ENCODE measurements around the gene TARDBP. TPM values are rescaled to one million over a fixed set of nuclear protein-coding genes. Genes with fewer than 3 reads are reported as not detected.
"Not testable (repeated sequence)": the region's sequence is repeated elsewhere in the genome, so short reads cannot be mapped to it uniquely, and the experiment has no call there.

The TARDBP gene
- total RNA-seq, 2 experiments from 2014 or later, result 180 to 190 TPM

GRCh38 chr1:11062965-11063401 is 50.5 kb downstream of the TARDBP start:
- H3K27me3 Mint-ChIP-seq, result no peaks in the 10 kb centered on the region
- H3K27ac Mint-ChIP-seq, result peak overlapping the region; percentile 64
- POLR2A ChIA-PET, result interaction anchor here (0.8 kb wide), 1 partner anchor 36 kb away, joined by 3 read pairs; the partner anchor contains the start of gene EXOSC10
- DNase-seq (peak; percentile 58), ATAC-seq (no peak)
- H3K4me1 Mint-ChIP-seq, result peaks cover 36% of the 10 kb centered on the region
- intact Hi-C loops (cut with DNase I, micrococcal nuclease), result loop anchor here in 1 of 2 experiments (5.0 kb wide), 2 partner anchors 674 to 844 kb away; partner anchors contain the start of gene AGTRAP
- H3K36me3 Mint-ChIP-seq (ENCODE audit: low read depth), result peaks cover 47% of the 10 kb centered on the region
- CTCF ChIA-PET, result interaction anchor here (0.8 to 5.3 kb wide), 3 partner anchors 19 to 36 kb away, joined by 3 to 40 read pairs (median 3); no protein-coding TSS in a partner anchor
- H3K9me3 Mint-ChIP-seq (ENCODE audit: low read depth), result no peaks in the 10 kb centered on the region
- H3K4me3 Mint-ChIP-seq, result peak overlapping the region; percentile 27

DNA sequence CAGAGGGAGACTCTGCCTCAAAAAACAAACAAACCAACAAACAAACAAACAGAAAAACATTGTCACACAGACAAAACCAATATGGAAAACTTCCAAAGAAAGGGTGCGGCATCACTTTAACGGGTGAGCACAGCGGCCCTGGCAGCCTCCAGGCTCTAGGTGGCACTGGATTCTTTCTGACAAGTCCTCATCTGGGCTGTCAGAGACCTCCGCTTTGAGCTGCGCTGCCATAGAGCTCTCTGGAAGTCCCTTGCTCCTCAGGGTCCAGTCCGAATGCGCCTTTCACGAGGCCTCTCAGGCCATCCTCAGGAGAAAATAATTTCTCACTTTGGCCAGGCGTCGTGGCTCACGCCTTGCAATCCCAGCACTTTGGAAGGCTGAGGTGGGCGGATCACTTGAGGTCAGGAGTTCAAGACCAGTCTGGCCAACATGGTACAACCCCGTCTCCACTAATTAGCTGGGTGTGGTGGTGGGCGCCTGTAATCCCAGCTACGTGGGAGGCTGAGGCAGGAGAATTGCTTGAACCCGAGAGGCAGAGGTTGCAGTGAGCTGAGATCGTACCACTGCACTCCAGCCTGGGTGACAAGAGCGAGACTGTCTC is 51.6 kb downstream of the TARDBP start:
- intact Hi-C loops (cut with DNase I, micrococcal nuclease), result loop anchor here in 1 of 2 experiments (5.0 kb wide), 2 partner anchors 673 to 843 kb away; partner anchors contain the start of gene AGTRAP
- H3K9me3 Mint-ChIP-seq (ENCODE audit: low read depth); H3K27me3 Mint-ChIP-seq; H3K27ac Mint-ChIP-seq; H3K4me3 Mint-ChIP-seq; ATAC-seq: not testable (repeated sequence)
- ChIA-PET CTCF (interaction anchor here (1.1 to 5.3 kb wide), 2 partner anchors 27 to 35 kb away, joined by 3 to 40 read pairs; no protein-coding TSS in a partner anchor), POLR2A (interaction anchor here (0.8 kb wide), 1 partner anchor 35 kb away, joined by 3 read pairs; the partner anchor contains the start of gene EXOSC10)
- Mint-ChIP-seq H3K36me3 (ENCODE audit: low read depth) (peaks cover 47% of the 10 kb centered on the region), H3K4me1 (peaks cover 25% of the 10 kb centered on the region)
- peak; percentile 40 for DNase-seq

DNA sequence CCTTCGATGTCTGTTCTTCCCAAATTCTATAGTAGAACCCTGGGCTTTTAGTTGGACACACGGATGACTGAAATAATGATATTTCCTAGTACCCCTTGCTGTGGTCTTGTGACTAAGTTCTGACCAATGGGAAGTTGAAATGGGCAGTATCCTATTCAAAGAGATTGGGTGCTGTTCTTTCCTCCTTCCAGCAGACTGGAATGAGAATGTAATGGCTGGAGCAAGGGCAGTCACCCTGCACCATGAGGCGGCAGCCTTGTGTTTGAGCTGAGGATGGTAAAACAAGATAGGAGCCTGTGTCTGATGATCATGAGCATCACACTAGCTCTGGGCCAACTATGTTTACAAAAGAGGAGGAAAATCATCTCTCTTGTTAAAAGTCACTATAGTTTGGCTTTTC is 52.5 kb downstream of the TARDBP start:
- H3K4me3 Mint-ChIP-seq, result no peak overlapping the region
- intact Hi-C loops (cut with DNase I, micrococcal nuclease), result loop anchor here in 1 of 2 experiments (5.0 kb wide), 2 partner anchors 672 to 842 kb away; partner anchors contain the start of gene AGTRAP

GRCh38 chr1:11065796-11066195 is 53.3 kb downstream of the TARDBP start:
- CTCF ChIA-PET, result interaction anchor here (2.8 kb wide), 1 partner anchor 29 kb away, joined by 11 read pairs; no protein-coding TSS in a partner anchor
- Mint-ChIP-seq H3K27ac (no peak overlapping the region), H3K9me3 (ENCODE audit: low read depth) (no peaks in the 10 kb centered on the region), H3K4me1 (peaks cover 28% of the 10 kb centered on the region), H3K27me3 (no peaks in the 10 kb centered on the region), H3K36me3 (ENCODE audit: low read depth) (peaks cover 58% of the 10 kb centered on the region), H3K4me3 (no peak overlapping the region)
- POLR2A ChIA-PET, result no interaction called here
- ATAC-seq (no peak), DNase-seq (no peak)
- intact Hi-C loops (cut with DNase I, micrococcal nuclease), result no loop called here

More for the DNA sequence above, 52.5 kb downstream of the TARDBP start:
- ATAC-seq (no peak), DNase-seq (no peak)
- no peak overlapping the region for H3K27ac Mint-ChIP-seq
- no peaks in the 10 kb centered on the region for H3K27me3 Mint-ChIP-seq
- ChIA-PET POLR2A (no interaction called here), CTCF (no interaction called here)
- H3K9me3 Mint-ChIP-seq (ENCODE audit: low read depth), result no peaks in the 10 kb centered on the region
- peaks cover 30% of the 10 kb centered on the region for H3K4me1 Mint-ChIP-seq
- peaks cover 53% of the 10 kb centered on the region for H3K36me3 Mint-ChIP-seq (ENCODE audit: low read depth)

GRCh38 chr1:11067716-11068599 is 55.5 kb downstream of the TARDBP start:
- Mint-ChIP-seq H3K4me1 (peaks cover 11% of the 10 kb centered on the region), H3K27ac (peak overlapping the region; percentile 26), H3K36me3 (ENCODE audit: low read depth) (peaks cover 71% of the 10 kb centered on the region), H3K27me3 (no peaks in the 10 kb centered on the region), H3K4me3 (no peak overlapping the region), H3K9me3 (ENCODE audit: low read depth) (no peaks in the 10 kb centered on the region)
- DNase-seq (no peak), ATAC-seq (no peak)
- intact Hi-C loops (cut with DNase I, micrococcal nuclease), result no loop called here
- POLR2A ChIA-PET, result no interaction called here
- CTCF ChIA-PET, result interaction anchor here (0.6 to 2.8 kb wide), 3 partner anchors 31 to 597 kb away, joined by 3 to 11 read pairs (median 4); no protein-coding TSS in a partner anchor

- no peak for ATAC-seq
- H3K27ac Mint-ChIP-seq, result peak overlapping the region; percentile 38
These were observed 56.4 kb downstream of the TARDBP start for GRCh38 chr1:11068600-11069473.

DNA sequence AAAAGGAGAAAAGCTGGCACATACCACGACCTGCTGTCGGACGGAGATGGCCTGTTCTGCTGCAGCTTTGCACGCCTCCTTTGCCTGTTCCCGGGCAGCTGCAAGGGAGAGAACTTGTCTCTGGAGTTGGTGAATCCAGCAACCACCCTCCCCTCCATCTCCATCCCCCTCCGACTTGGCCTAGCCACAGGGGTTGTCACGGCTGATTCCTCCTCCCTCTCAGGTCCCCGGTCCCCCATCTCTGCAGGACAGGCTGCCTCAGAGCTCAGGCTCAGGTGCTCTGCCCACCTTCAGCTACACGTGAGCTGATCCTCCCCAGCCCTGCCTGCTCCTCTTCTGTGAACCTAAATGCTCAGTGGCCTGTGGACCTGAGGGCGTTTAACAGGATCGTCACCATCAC is 58.4 kb downstream of the TARDBP start:
- Mint-ChIP-seq H3K4me1 (peaks cover 9% of the 10 kb centered on the region), H3K36me3 (ENCODE audit: low read depth) (peaks cover 63% of the 10 kb centered on the region), H3K9me3 (ENCODE audit: low read depth) (no peaks in the 10 kb centered on the region), H3K4me3 (no peak overlapping the region), H3K27ac (peak overlapping the region; percentile 1), H3K27me3 (no peaks in the 10 kb centered on the region)
- no peak for DNase-seq
- ChIA-PET CTCF (interaction anchor here (0.8 to 2.8 kb wide), 5 partner anchors 9 to 138 kb away, joined by 3 to 14 read pairs (median 6); no protein-coding TSS in a partner anchor), POLR2A (interaction anchor here (1.2 kb wide), 1 partner anchor 11 kb away, joined by 3 read pairs; the partner anchor contains the start of gene SRM)
- intact Hi-C loops (cut with DNase I, micrococcal nuclease), result no loop called here
- no peak for ATAC-seq

More at GRCh38 chr1:11068600-11069473, 56.4 kb downstream of the TARDBP start:
- Mint-ChIP-seq H3K36me3 (ENCODE audit: low read depth) (peaks cover 69% of the 10 kb centered on the region), H3K27me3 (no peaks in the 10 kb centered on the region), H3K4me1 (peaks cover 7% of the 10 kb centered on the region), H3K4me3 (no peak overlapping the region), H3K9me3 (ENCODE audit: low read depth) (no peaks in the 10 kb centered on the region)
- DNase-seq, result no peak
- intact Hi-C loops (cut with DNase I, micrococcal nuclease), result no loop called here
- POLR2A ChIA-PET, result no interaction called here
- CTCF ChIA-PET, result interaction anchor here (0.6 to 2.8 kb wide), 5 partner anchors 11 to 596 kb away, joined by 3 to 14 read pairs (median 8); no protein-coding TSS in a partner anchor

GRCh38 chr1:11071463-11072215 is 59.2 kb downstream of the TARDBP start:
- ChIA-PET CTCF (interaction anchor here (1.1 to 2.8 kb wide), 3 partner anchors 12 to 34 kb away, joined by 3 to 14 read pairs (median 6); partner anchors contain the start of gene SRM), POLR2A (interaction anchor here (1.2 kb wide), 1 partner anchor 12 kb away, joined by 3 read pairs; the partner anchor contains the start of gene SRM)
- H3K4me3 Mint-ChIP-seq, result no peak overlapping the region
- DNase-seq (no peak), ATAC-seq (no peak)
- H3K4me1 Mint-ChIP-seq, result peaks cover 9% of the 10 kb centered on the region
- peaks cover 62% of the 10 kb centered on the region for H3K36me3 Mint-ChIP-seq (ENCODE audit: low read depth)
- no peaks in the 10 kb centered on the region for H3K9me3 Mint-ChIP-seq (ENCODE audit: low read depth)
- intact Hi-C loops (cut with DNase I, micrococcal nuclease), result no loop called here
- no peaks in the 10 kb centered on the region for H3K27me3 Mint-ChIP-seq
- H3K27ac Mint-ChIP-seq, result peak overlapping the region; percentile 1

GRCh38 chr1:11072216-11072917 is 59.9 kb downstream of the TARDBP start:
- ChIA-PET CTCF (interaction anchor here (1.1 to 1.5 kb wide), 4 partner anchors 13 to 35 kb away, joined by 3 to 8 read pairs (median 4); partner anchors contain the start of gene SRM), POLR2A (interaction anchor here (1.2 kb wide), 1 partner anchor 13 kb away, joined by 3 read pairs; the partner anchor contains the start of gene SRM)
- ATAC-seq, result no peak
- DNase-seq, result no peak
- H3K27ac Mint-ChIP-seq, result no peak overlapping the region
- intact Hi-C loops (cut with DNase I, micrococcal nuclease), result no loop called here
- peaks cover 9% of the 10 kb centered on the region for H3K4me1 Mint-ChIP-seq
- H3K27me3 Mint-ChIP-seq, result no peaks in the 10 kb centered on the region
- peaks cover 63% of the 10 kb centered on the region for H3K36me3 Mint-ChIP-seq (ENCODE audit: low read depth)
- H3K9me3 Mint-ChIP-seq (ENCODE audit: low read depth), result no peaks in the 10 kb centered on the region
- H3K4me3 Mint-ChIP-seq, result no peak overlapping the region

Data from activated CD4-positive, alpha-beta T cell treated with anti-CD3 and anti-CD28 coated beads for 36 hours (primary cell).